Measurements from ENCODE around the gene SFSWAP.
"Not testable (repeated sequence)": the region's sequence is repeated elsewhere in the genome, so short reads cannot be mapped to it uniquely, and the experiment has no call there.

Gene SFSWAP

GRCh38 chr12:131789638-131790037, 78.7 kb downstream of the SFSWAP start:
- DNase-seq (ENCODE audit: low spot score), result no peak

- no peak for DNase-seq (ENCODE audit: low spot score)
Measured at GRCh38 chr12:131793243-131794022, 82.5 kb downstream of the SFSWAP start.

GRCh38 chr12:131794061-131794460, 83.2 kb downstream of the SFSWAP start:
- DNase-seq (ENCODE audit: low spot score), result no peak

- no peak for DNase-seq (ENCODE audit: low spot score)
Measured at GRCh38 chr12:131794573-131794972, 83.7 kb downstream of the SFSWAP start.

GRCh38 chr12:131795064-131795463, 84.2 kb downstream of the SFSWAP start:
- no peak for DNase-seq (ENCODE audit: low spot score)

- no peak for DNase-seq (ENCODE audit: low spot score)
Measured at GRCh38 chr12:131795690-131796410, 85.0 kb downstream of the SFSWAP start.

GRCh38 chr12:131796411-131796736, 85.5 kb downstream of the SFSWAP start:
- no peak for DNase-seq (ENCODE audit: low spot score)

GRCh38 chr12:131796754-131797587, 86.1 kb downstream of the SFSWAP start:
- DNase-seq (ENCODE audit: low spot score), result no peak

- no peak for DNase-seq (ENCODE audit: low spot score)
Measured at GRCh38 chr12:131797588-131797934, 86.7 kb downstream of the SFSWAP start.

GRCh38 chr12:131799195-131799594, 88.3 kb downstream of the SFSWAP start:
- no peak for DNase-seq (ENCODE audit: low spot score)

GRCh38 chr12:131799828-131800593, 89.1 kb downstream of the SFSWAP start:
- no peak for DNase-seq (ENCODE audit: low spot score)

- no peak for DNase-seq (ENCODE audit: low spot score)
Measured at GRCh38 chr12:131800594-131801135, 89.8 kb downstream of the SFSWAP start.

GRCh38 chr12:131801254-131801866, 90.5 kb downstream of the SFSWAP start:
- no peak for DNase-seq (ENCODE audit: low spot score)

GRCh38 chr12:131803961-131804521, 93.2 kb downstream of the SFSWAP start:
- DNase-seq (ENCODE audit: low spot score), result no peak

- DNase-seq (ENCODE audit: low spot score), result no peak
Measured at GRCh38 chr12:131805421-131805820, 94.5 kb downstream of the SFSWAP start.

GRCh38 chr12:131806674-131807073, 95.8 kb downstream of the SFSWAP start:
- no peak for DNase-seq (ENCODE audit: low spot score)

- no peak for DNase-seq (ENCODE audit: low spot score)
Measured at GRCh38 chr12:131808744-131809371, 98.0 kb downstream of the SFSWAP start.

GRCh38 chr12:131809476-131810254, 98.8 kb downstream of the SFSWAP start:
- not testable (repeated sequence) for DNase-seq (ENCODE audit: low spot score)

GRCh38 chr12:131810726-131811125, 99.8 kb downstream of the SFSWAP start:
- DNase-seq (ENCODE audit: low spot score), result no peak

GRCh38 chr12:131815131-131815530, 104.2 kb downstream of the SFSWAP start:
- no peak for DNase-seq (ENCODE audit: low spot score)

All from left forelimb (tissue), 1 donor.